GM10266 (cell line): ENCODE measurements around the gene ACBD7.

ENCODE experiments used
- DNase-seq: peaks from one replicate; pipeline ENCODE4 v3.0.0; 2012; ENCODE audit errors: extremely low spot score
- TF ChIP-seq, protein P1 (sequence below): IDR thresholded peaks from 2 replicates; pipeline ENCODE4 v1.5.1; 2012; ENCODE audit warnings: mild to moderate bottlenecking, low read depth; ENCODE audit not compliant: control insufficient read depth, insufficient read depth; ENCODE audit errors: missing control alignments

The ACBD7 gene

DNA sequence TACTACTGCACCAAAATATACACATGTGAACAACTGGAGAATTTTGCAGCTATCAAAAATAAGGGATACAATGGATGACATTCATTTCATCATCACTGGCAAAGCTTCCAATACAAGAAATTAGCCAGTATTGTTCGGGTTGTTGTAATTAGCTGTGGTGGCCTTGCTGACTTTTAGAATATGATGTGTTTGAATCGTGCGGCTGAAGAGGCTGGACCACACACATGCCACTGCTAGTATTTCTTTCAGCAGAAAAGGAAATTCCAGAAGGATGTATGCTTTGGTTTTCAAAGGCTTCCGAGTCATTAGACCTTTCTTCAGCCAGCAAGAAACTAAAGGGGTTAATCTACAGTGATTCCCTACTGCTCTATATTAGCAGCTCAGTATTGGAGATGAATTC, 25.2 kb upstream of the ACBD7 start:
- no peak for DNase-seq
- TF ChIP-seq, protein P1, sequence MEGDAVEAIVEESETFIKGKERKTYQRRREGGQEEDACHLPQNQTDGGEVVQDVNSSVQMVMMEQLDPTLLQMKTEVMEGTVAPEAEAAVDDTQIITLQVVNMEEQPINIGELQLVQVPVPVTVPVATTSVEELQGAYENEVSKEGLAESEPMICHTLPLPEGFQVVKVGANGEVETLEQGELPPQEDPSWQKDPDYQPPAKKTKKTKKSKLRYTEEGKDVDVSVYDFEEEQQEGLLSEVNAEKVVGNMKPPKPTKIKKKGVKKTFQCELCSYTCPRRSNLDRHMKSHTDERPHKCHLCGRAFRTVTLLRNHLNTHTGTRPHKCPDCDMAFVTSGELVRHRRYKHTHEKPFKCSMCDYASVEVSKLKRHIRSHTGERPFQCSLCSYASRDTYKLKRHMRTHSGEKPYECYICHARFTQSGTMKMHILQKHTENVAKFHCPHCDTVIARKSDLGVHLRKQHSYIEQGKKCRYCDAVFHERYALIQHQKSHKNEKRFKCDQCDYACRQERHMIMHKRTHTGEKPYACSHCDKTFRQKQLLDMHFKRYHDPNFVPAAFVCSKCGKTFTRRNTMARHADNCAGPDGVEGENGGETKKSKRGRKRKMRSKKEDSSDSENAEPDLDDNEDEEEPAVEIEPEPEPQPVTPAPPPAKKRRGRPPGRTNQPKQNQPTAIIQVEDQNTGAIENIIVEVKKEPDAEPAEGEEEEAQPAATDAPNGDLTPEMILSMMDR: no peak

DNA sequence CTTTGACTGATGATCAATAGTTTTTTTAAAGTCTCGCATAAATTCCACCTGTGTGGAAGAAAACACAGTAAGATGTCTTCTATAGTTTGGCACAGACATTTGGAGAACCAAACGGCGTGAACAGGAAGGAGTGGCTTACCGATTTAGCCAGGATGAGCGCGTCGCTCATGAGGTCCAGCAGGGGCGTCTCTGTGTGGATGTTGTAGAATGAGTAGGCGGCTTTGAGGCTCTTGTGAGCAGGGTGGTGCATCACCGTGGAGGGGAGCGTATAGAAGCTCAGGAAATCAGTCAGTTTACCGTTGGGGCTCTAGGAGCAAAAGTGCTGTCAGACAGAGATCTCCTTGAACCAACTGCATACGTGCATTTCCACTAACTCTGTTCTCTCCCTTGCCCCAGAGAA, 24.1 kb upstream of the ACBD7 start:
- DNase-seq: no peak
- TF ChIP-seq, protein P1: no peak

DNA sequence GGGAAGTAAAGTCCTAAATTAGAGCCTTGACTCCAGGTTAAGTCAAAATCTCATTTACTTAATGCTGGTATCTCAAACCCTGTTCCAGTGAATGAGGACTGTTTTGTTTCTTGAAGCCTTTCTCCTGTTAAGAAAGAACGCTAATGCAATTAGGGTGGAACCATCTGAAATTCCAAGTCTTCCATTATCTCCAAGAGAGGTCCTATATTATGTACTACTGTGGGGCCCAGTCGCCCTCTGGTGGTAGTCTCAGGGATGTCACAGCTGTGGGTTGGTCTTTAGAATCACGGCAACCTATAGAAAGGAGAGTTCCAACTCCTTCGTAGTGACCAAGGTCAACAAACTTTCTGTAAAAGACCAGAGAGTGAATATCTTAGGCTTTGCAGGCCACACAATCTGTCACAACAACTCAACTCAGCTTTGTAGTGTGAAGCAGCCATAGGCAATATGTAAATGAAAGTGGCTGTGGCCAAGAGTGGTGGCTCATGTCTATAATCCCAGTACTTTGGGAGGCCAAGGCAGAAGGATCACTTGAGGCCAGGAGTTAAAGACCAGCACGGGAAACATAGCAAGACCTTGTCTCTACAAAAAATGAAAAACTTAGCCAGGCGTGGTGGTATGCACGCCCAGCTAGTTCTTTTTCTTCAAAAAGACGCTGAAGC, 17.9 kb upstream of the ACBD7 start:
- peak; percentile 46 for DNase-seq
- TF ChIP-seq, protein P1: peak; percentile 74

DNA sequence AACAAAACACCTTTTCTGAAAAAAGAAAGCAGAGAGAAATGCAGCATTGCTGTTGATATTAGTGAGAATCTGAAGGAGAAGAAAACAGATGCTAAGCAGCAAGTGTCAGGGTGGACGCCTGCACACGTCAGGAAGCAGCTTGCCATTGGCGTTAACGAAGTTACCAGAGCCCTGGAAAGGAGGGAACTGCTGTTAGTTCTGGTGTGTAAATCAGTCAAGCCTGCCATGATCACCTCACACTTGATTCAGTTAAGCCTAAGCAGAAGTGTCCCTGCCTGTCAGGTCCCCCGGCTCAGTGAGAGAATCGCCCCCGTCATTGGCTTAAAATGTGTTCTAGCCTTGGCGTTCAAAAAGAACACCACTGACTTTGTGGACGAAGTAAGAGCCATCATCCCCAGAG, 14.9 kb upstream of the ACBD7 start:
- TF ChIP-seq, protein P1: no peak
- DNase-seq: no peak

DNA sequence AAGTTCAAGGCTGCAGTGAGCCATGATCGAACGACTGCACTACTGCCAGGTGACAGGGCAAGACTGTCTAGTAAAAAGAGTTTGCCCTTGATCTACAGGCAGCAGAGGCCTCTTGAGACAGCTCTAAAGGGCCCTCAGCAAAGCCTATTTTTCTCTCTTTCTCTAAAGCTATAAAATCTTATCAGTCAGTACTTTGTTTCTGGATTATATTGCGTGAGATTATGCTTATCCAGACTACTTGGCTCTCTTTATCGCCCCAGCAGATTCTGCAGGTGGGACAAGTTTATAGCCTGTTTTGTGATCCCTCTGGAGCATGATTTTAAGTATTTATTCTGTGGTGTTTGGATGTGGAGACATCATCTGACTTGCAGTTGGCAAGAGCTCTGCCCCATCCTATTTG, 11.3 kb upstream of the ACBD7 start:
- TF ChIP-seq, protein P1: no peak
- no peak for DNase-seq

DNA sequence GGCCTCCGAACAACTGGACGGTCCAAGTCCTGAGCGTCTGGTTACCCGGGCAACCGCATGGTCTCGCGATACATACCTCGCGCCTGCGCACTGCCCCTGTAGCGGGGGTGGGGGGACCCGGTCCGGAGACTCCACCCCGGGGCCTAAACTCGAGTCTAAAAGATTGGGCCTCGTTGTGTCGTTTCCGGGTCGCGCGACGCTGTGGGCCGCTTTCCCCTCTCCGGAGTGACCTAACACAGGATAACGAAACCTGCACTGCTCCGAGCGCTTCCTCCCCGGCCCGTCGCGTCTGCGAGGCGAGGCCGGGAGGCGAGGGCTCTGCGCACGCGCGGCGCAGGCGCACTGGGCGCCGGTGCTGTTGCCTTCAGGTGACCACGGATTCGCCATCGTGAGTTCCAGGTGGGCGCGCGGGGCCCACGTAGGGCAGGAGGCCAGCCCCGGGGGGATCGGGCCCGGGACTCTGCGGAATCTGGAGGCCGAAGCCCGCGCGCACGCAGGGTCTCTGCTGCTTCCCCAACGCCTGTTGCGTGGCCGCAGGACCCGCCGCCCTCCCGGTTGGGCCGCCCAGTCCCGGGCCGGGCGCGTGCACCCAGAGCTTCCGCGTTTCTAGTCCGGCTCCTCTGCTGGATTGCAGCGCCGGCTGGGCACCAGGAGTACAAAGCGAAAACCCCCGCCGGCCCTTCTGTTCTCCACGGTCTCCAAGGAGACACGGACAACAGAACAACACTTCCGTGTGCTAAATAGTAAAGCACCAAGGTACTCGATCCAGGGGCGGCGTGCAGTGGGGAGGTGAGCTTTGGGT, 8.6 kb upstream of the ACBD7 start, which contains the start of gene RPP38:
Gene RPP38, plus strand, starts transcription at position 345 of the 802 bp plus-strand sequence. CDS start 5,960 bp downstream, outside the sequence.
- peak; percentile 98 for DNase-seq
- TF ChIP-seq, protein P1: no peak

DNA sequence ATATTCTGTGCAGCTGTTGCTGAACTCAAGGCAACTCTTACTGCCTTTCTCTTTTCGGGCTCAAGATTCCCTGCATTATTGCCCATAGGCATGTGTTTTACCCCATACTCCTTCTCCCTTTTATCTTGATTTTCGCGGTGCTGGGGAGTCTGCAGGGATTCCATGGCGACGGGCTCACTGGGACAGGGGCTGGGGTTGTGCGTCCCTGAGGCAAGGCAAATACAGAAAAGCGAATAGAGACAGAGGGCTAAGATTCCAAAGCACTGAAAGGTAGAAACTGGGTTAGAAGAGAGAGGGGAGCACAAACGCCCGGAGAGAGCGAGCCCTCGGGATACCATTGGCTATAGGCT, 8.1 kb upstream of the ACBD7 start:
- TF ChIP-seq, protein P1: no peak
- no peak for DNase-seq
